Esophagus mucosa (tissue), 1 donor: ENCODE data around the gene ALG9. TPM values are rescaled to one million over a fixed set of nuclear protein-coding genes. Genes with fewer than 3 reads are reported as not detected.

ENCODE experiments used
- ATAC-seq: fragments of 200-7000 bp; cut with Tn5 transposase; one replicate; pipeline ENCODE4 v1.9.1; 2020
- total RNA-seq: library from RNA; stranded (reverse); gene quantifications from one replicate; pipeline ENCODE4 v1.2.4, GENCODE V29; 2023
- donor health status: DM: yes; HTN: yes; CAD: no.

The ALG9 gene
- total RNA-seq, 1 donor from 2014 or later = 20.7 TPM

- ATAC-seq = no peak
Observed at GRCh38 chr11:111834432-111835163, 36.8 kb downstream of the ALG9 start.

GRCh38 chr11:111833524-111833923 lies 37.9 kb downstream of the ALG9 start:
- ATAC-seq = no peak

- no peak for ATAC-seq
Observed at GRCh38 chr11:111829185-111829968, 42.0 kb downstream of the ALG9 start.

GRCh38 chr11:111826322-111826950 lies 44.9 kb downstream of the ALG9 start:
- no peak for ATAC-seq

DNA sequence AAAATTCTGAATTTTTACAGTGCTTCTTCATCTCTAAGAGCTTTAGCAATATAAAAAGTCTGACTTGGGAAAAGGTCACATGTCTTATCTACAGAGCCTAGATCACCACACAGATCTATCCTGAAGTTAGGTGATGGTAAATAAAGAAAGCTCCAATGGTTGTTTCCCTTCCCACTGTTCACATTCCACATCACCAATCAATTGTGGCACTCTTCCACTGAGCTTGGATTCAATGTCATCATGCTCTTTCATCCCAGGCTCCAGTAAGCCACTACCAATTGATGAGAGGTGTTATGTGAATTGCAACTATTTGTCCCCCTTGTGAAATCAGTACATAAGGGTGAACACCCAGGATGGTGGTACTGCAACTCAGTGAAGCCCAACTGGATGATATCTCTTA lies 47.8 kb downstream of the ALG9 start:
- ATAC-seq = no peak

- no peak for ATAC-seq
Observed at GRCh38 chr11:111823131-111823530, 48.2 kb downstream of the ALG9 start.

GRCh38 chr11:111819829-111820237 lies 51.5 kb downstream of the ALG9 start:
- ATAC-seq = no peak

DNA sequence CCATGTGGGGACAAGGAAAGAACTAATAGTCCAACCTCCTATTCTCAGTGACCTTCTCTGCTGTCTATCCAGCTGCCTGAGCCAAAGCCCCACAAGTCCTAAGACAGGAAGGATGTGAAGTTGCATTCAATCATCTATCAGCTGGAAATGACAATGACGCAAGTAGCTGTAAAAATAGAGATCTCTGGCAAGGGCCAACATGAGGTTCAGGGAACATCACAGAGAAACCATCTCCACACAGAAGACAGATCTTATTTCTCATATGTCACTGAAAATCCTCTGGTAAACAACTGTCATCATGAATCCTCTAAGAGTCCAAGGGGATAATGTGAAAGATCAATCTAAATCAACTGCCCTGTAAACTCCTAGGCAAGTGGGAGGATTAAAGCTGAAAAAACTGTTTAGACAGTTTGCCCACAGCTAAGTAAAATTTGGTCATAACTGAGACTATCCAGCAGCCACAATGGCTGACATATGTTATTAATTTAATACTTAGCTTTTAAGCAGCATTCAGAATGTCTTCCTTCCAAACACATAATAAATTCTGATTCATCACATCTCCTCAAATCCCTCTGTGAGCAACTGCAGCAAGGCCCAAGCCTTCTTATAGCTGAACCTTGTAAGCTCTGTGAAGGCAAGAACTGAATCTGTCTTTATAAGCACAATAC lies 52.1 kb downstream of the ALG9 start:
- ATAC-seq = peak; percentile 10

- ATAC-seq = no peak
Observed at GRCh38 chr11:111815489-111815888, 55.9 kb downstream of the ALG9 start.

DNA sequence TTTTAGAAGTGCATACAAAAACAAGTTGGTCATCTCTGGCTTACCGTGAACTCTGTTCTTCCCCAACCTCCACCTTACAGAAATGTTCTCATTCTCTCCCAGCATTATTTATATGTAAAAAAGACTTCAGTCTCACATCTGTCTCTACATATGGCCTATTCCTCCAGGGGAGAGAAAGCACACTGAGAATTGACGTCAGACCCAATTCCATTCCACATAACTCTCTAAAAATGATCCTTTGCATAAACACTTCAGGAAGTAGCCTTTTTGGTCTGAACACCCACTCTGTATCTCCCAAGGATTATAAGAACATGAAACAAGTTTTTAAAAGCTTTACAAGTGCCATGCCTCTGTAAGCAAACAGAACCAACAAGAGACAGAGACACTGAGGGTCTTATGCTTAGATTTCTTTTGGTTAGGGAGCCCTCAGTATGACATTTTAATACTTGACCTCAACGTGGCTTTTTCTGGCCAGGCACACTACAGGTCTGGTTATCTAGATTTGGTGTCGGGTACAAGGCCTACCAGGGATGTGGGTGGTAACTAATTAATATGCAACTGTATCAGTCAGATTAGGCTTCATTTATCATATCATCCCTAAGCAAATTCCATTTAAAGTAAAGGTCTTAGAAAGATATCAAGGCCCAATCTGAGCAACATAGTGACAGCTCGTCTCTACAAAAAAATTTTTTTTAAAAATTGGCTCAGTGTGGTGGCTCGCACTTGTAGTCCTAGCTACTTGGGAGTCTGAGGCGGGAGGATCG lies 56.6 kb downstream of the ALG9 start:
- no peak for ATAC-seq

DNA sequence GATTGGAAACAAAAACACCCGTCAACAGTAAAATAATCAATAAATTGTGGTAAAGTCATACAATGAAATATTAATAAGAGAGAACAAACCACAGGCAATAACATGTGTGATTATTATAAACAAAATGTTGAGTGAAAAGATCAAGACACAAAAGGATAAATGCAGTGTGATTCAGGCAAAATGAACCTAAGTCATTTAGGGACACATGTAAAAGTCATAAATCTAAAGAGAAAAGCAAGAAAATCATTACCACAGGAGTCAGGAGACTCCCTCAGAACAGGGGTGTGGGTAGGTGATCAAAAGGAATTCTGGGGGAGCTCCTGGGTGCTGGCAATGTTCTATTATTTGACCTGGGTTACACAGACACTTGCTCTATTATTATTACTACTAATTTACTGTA lies 57.3 kb downstream of the ALG9 start:
- ATAC-seq = no peak

GRCh38 chr11:111812211-111812610 lies 59.2 kb downstream of the ALG9 start:
- no peak for ATAC-seq

- no peak for ATAC-seq
Observed at GRCh38 chr11:111811445-111811844, 59.9 kb downstream of the ALG9 start.

DNA sequence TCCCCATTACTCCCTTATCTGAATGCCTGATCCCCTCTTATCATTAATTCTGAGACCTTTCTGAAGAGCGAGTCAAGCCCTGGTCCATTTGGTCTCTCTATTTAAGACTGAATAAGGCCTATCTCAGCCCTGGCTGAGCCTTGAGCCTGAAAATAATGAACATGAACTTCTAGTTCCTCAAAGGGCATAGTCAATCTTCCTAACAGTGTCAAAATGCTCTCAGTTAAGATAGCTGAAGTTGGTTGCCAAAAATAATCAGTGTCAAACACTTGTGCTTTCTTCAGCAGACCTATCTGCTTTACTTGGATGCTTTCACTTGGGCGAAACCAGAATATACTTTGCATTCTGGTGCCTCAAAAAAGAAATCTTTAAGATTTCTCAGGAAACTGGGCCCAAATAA lies 62.5 kb downstream of the ALG9 start:
- no peak for ATAC-seq

GRCh38 chr11:111808063-111808588 lies 63.3 kb downstream of the ALG9 start:
- no peak for ATAC-seq

DNA sequence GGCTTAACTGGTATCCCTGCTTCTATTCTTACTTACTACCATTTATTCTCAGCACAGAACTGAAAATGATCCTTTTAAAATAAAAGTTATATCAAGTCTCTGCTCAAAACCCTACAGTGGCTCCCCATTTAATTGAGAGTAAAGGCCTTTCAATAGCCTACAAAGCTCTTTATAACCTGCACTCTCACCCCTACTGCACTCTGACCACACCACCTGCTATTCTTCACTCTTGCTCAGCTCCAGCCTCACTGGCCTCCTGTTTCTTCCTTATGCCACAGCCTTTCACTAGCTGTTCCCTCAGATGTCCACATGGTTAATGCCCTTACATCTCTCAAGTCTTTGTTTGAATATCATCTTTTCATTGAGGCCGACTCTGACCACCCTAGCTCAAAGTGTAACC lies 64.3 kb downstream of the ALG9 start:
- peak; percentile 15 for ATAC-seq

DNA sequence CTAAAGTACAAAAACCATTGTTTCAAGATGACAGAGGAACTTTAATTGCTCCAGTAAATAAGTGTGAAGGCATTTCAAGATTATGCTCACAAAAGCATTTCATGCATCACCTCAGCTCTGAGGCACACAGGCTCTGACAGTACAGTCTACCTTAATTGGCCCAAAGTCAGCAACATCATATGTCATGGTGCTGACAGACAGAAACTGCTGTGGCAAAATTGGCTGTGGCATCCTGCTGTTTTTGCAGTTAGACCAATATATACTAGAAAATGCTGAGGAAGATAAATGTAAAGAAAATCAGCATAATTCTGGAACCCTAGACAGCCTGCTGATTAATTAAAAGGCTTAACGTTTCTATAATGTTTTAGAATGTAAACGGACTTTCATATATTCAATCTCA lies 70.2 kb downstream of the ALG9 start:
- peak; percentile 85 for ATAC-seq

- no peak for ATAC-seq
Observed at GRCh38 chr11:111798279-111798678, 73.1 kb downstream of the ALG9 start.

DNA sequence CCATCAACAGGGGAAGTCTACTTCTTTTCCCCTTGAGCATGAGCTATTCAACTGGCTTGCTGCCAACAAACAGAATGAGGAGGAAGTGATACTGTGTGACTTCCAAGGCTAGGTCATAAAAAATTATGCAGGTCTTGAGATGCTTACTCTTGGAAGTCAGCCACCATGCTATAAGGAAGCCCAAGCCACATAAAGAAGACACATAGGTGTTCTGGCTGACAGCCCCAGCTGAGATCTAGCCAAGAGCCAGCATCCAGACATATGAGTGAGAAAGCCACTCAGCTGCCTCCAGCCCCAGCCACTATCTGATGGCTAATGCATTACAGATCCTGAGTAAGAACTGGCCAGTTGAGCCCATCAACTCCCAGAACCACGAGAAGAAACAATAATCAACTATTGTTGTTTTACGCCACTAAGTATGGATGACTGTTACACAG lies 74.2 kb downstream of the ALG9 start:
- ATAC-seq = peak; percentile 77

DNA sequence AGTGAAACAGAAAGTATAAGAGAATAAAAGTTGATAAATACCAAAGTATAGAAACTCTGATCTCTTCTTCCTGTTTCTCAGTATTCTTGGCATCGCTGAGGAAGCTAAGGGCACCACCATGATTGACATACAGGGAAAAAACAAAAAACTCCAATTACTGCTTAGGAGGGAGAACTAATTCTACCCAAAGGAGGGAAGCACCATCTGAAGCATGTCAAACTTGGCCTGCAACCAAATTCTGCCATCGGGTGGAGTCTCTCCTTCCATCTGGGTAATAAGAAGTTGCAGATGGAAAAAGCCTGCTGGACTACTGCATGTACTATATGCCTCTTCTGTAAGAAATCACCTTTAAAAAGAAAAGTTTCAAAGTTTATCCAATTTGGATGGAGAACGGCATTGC lies 74.7 kb downstream of the ALG9 start:
- no peak for ATAC-seq

- ATAC-seq = no peak
Observed at GRCh38 chr11:111795334-111795985, 75.9 kb downstream of the ALG9 start.
